Measurements from ENCODE around the gene OR6N2. TPM values are rescaled to one million over a fixed set of nuclear protein-coding genes. Genes with fewer than 3 reads are reported as not detected.

The OR6N2 gene
- total and polyA plus RNA-seq, 2 experiments from 2014 or later: not detected

DNA sequence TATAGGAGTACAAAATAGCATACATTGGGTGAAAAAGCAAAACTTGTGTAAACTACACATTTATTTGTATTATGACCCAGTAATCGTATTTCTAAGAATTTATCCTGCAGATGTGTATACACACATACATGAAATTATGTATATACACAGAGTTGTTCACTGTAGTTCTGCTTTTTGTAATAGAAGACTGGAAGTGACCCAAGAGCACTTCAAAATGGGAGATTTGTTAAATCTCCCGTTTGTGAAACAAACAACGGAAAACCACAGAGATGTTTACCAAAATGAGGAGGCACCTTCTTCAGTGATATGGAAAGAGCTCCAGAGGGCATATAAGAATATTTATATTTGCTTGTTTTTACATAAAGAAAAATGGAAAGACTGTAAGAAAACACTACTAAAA lies 32.2 kb upstream of the OR6N2 start:
- DNase-seq (ENCODE audit: low spot score) (no peak), ATAC-seq (no peak)
- H2AFZ ChIP-seq: no peak overlapping the region

More for the DNA sequence above, 32.2 kb upstream of the OR6N2 start:
- Mint-ChIP-seq H3K27me3 (ENCODE audit: insufficient read depth, low read depth, poor library complexity) (peaks cover 2% of the 10 kb centered on the region), H3K36me3 (ENCODE audit: low read depth) (no peaks in the 10 kb centered on the region), H3K4me1 (no peaks in the 10 kb centered on the region), H3K9me3 (no peaks in the 10 kb centered on the region), H3K4me3 (no peak overlapping the region), H3K27ac (no peak overlapping the region)
- no peak overlapping the region for H3K4me2 ChIP-seq
- H3K4me3 ChIP-seq: no peak overlapping the region
- H3K9me2 ChIP-seq (ENCODE audit: insufficient read depth): no peaks in the 10 kb centered on the region
- H3K27me3 ChIP-seq (ENCODE audit: insufficient read depth): no peaks in the 10 kb centered on the region
- no peaks in the 10 kb centered on the region for H3F3A ChIP-seq (replicated peaks; ENCODE audit: low read depth)
- H3K36me3 ChIP-seq (ENCODE audit: insufficient read depth): no peaks in the 10 kb centered on the region
- no peaks in the 10 kb centered on the region for H3K79me2 ChIP-seq (replicated peaks; ENCODE audit: insufficient read depth)
- no peaks in the 10 kb centered on the region for H4K20me1 ChIP-seq (replicated peaks; ENCODE audit: insufficient read depth)
- TF ChIP-seq POLR2AphosphoS5 (IDR thresholded peaks at IDR 0.05; ENCODE audit: low read depth) (no peak), EZH2phosphoT487 (IDR thresholded peaks at IDR 0.05; ENCODE audit: unreplicated experiment) (no peak), EZH2 (IDR thresholded peaks at IDR 0.05; ENCODE audit: low read depth, unreplicated experiment) (no peak), NANOG (IDR thresholded peaks at IDR 0.05; ENCODE audit: borderline replicate concordance) (no peak), ZNF114 (CRISPR knock-in tag; IDR thresholded peaks at IDR 0.05) (no peak), CREB1 (CRISPR knock-in tag; IDR thresholded peaks at IDR 0.05; ENCODE audit: low read depth) (no peak), STAT1 (IDR thresholded peaks at IDR 0.05; ENCODE audit: unreplicated experiment) (no peak), ZNF331 (CRISPR knock-in tag; IDR thresholded peaks at IDR 0.05; ENCODE audit: low read depth) (no peak), JUNB (IDR thresholded peaks at IDR 0.05; ENCODE audit: unreplicated experiment) (no peak)
- TF ChIP-seq, protein P1, sequence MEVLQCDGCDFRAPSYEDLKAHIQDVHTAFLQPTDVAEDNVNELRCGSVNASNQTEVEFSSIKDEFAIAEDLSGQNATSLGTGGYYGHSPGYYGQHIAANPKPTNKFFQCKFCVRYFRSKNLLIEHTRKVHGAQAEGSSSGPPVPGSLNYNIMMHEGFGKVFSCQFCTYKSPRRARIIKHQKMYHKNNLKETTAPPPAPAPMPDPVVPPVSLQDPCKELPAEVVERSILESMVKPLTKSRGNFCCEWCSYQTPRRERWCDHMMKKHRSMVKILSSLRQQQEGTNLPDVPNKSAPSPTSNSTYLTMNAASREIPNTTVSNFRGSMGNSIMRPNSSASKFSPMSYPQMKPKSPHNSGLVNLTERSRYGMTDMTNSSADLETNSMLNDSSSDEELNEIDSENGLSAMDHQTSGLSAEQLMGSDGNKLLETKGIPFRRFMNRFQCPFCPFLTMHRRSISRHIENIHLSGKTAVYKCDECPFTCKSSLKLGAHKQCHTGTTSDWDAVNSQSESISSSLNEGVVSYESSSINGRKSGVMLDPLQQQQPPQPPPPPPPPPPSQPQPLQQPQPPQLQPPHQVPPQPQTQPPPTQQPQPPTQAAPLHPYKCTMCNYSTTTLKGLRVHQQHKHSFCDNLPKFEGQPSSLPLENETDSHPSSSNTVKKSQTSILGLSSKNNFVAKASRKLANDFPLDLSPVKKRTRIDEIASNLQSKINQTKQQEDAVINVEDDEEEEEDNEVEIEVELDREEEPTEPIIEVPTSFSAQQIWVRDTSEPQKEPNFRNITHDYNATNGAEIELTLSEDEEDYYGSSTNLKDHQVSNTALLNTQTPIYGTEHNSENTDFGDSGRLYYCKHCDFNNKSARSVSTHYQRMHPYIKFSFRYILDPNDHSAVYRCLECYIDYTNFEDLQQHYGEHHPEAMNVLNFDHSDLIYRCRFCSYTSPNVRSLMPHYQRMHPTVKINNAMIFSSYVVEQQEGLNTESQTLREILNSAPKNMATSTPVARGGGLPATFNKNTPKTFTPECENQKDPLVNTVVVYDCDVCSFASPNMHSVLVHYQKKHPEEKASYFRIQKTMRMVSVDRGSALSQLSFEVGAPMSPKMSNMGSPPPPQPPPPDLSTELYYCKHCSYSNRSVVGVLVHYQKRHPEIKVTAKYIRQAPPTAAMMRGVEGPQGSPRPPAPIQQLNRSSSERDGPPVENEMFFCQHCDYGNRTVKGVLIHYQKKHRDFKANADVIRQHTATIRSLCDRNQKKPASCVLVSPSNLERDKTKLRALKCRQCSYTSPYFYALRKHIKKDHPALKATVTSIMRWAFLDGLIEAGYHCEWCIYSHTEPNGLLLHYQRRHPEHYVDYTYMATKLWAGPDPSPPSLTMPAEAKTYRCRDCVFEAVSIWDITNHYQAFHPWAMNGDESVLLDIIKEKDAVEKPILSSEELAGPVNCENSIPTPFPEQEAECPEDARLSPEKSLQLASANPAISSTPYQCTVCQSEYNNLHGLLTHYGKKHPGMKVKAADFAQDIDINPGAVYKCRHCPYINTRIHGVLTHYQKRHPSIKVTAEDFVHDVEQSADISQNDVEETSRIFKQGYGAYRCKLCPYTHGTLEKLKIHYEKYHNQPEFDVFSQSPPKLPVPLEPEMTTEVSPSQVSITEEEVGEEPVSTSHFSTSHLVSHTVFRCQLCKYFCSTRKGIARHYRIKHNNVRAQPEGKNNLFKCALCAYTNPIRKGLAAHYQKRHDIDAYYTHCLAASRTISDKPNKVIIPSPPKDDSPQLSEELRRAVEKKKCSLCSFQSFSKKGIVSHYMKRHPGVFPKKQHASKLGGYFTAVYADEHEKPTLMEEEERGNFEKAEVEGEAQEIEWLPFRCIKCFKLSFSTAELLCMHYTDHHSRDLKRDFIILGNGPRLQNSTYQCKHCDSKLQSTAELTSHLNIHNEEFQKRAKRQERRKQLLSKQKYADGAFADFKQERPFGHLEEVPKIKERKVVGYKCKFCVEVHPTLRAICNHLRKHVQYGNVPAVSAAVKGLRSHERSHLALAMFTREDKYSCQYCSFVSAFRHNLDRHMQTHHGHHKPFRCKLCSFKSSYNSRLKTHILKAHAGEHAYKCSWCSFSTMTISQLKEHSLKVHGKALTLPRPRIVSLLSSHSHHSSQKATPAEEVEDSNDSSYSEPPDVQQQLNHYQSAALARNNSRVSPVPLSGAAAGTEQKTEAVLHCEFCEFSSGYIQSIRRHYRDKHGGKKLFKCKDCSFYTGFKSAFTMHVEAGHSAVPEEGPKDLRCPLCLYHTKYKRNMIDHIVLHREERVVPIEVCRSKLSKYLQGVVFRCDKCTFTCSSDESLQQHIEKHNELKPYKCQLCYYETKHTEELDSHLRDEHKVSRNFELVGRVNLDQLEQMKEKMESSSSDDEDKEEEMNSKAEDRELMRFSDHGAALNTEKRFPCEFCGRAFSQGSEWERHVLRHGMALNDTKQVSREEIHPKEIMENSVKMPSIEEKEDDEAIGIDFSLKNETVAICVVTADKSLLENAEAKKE (CRISPR knock-in tag; IDR thresholded peaks at IDR 0.05): no peak
- TF ChIP-seq, protein P2, sequence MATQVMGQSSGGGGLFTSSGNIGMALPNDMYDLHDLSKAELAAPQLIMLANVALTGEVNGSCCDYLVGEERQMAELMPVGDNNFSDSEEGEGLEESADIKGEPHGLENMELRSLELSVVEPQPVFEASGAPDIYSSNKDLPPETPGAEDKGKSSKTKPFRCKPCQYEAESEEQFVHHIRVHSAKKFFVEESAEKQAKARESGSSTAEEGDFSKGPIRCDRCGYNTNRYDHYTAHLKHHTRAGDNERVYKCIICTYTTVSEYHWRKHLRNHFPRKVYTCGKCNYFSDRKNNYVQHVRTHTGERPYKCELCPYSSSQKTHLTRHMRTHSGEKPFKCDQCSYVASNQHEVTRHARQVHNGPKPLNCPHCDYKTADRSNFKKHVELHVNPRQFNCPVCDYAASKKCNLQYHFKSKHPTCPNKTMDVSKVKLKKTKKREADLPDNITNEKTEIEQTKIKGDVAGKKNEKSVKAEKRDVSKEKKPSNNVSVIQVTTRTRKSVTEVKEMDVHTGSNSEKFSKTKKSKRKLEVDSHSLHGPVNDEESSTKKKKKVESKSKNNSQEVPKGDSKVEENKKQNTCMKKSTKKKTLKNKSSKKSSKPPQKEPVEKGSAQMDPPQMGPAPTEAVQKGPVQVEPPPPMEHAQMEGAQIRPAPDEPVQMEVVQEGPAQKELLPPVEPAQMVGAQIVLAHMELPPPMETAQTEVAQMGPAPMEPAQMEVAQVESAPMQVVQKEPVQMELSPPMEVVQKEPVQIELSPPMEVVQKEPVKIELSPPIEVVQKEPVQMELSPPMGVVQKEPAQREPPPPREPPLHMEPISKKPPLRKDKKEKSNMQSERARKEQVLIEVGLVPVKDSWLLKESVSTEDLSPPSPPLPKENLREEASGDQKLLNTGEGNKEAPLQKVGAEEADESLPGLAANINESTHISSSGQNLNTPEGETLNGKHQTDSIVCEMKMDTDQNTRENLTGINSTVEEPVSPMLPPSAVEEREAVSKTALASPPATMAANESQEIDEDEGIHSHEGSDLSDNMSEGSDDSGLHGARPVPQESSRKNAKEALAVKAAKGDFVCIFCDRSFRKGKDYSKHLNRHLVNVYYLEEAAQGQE (IDR thresholded peaks at IDR 0.05; ENCODE audit: unreplicated experiment): no peak
- TF ChIP-seq, protein P3, sequence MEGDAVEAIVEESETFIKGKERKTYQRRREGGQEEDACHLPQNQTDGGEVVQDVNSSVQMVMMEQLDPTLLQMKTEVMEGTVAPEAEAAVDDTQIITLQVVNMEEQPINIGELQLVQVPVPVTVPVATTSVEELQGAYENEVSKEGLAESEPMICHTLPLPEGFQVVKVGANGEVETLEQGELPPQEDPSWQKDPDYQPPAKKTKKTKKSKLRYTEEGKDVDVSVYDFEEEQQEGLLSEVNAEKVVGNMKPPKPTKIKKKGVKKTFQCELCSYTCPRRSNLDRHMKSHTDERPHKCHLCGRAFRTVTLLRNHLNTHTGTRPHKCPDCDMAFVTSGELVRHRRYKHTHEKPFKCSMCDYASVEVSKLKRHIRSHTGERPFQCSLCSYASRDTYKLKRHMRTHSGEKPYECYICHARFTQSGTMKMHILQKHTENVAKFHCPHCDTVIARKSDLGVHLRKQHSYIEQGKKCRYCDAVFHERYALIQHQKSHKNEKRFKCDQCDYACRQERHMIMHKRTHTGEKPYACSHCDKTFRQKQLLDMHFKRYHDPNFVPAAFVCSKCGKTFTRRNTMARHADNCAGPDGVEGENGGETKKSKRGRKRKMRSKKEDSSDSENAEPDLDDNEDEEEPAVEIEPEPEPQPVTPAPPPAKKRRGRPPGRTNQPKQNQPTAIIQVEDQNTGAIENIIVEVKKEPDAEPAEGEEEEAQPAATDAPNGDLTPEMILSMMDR (conservative IDR thresholded peaks at IDR 0.05; ENCODE audit: low read depth in 2 of 2): no peak
- TF ChIP-seq, protein P4, sequence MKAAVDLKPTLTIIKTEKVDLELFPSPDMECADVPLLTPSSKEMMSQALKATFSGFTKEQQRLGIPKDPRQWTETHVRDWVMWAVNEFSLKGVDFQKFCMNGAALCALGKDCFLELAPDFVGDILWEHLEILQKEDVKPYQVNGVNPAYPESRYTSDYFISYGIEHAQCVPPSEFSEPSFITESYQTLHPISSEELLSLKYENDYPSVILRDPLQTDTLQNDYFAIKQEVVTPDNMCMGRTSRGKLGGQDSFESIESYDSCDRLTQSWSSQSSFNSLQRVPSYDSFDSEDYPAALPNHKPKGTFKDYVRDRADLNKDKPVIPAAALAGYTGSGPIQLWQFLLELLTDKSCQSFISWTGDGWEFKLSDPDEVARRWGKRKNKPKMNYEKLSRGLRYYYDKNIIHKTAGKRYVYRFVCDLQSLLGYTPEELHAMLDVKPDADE (IDR thresholded peaks at IDR 0.05): no peak
- H3K4me1 ChIP-seq (ENCODE audit: insufficient read depth): no peaks in the 10 kb centered on the region
- no peak overlapping the region for H3K27ac ChIP-seq (ENCODE audit: low read depth)
